GM12891 (cell line): ENCODE data around the gene GCK.

ENCODE experiments used
- POLR2A ChIP-seq: IDR thresholded peaks from 2 replicates; pipeline ENCODE4 v1.6.1; 2011; ENCODE audit warnings: low read depth, low read length, control low read depth
- POLR2AphosphoS5 ChIP-seq: IDR thresholded peaks from 2 replicates; pipeline ENCODE4 v1.6.1; 2011; ENCODE audit warnings: low read depth, low read length, control low read depth
- POU2F2 ChIP-seq: IDR thresholded peaks from 2 replicates; pipeline ENCODE4 v1.6.1; 2011; ENCODE audit warnings: low read depth, mild to moderate bottlenecking, control low read depth, low read length, moderate library complexity
- SPI1 ChIP-seq: IDR thresholded peaks from 2 replicates; pipeline ENCODE4 v1.6.1; 2011; ENCODE audit warnings: low read depth, low read length, control low read depth
- TAF1 ChIP-seq: IDR thresholded peaks from 2 replicates; pipeline ENCODE4 v1.6.1; 2011; ENCODE audit warnings: low read depth, low read length, control low read depth

- TF ChIP-seq POLR2AphosphoS5 = no peak
- no peak for TF ChIP-seq POLR2A
- no peak for TF ChIP-seq TAF1
- TF ChIP-seq POU2F2 = no peak
- TF ChIP-seq SPI1 = no peak
These were observed 30.3 kb upstream of the GCK start for GRCh38 chr7:44219371-44220045.
